Middle frontal gyrus (tissue), 1 donor: ENCODE results near the gene GCN1.

Source experiments
- DNase-seq: peaks from one replicate; pipeline ENCODE4 v3.0.0-alpha.2; 2015; ENCODE audit warnings: low spot score; ENCODE audit errors: extremely low spot score

GCN1 gene

GRCh38 chr12:120142231-120142877 lies 52.2 kb downstream of the GCN1 start:
- DNase-seq, result no peak

GRCh38 chr12:120141336-120141735 lies 53.2 kb downstream of the GCN1 start:
- DNase-seq, result no peak

- no peak for DNase-seq
Observed at GRCh38 chr12:120140603-120141002, 53.9 kb downstream of the GCN1 start.

- DNase-seq, result no peak
Observed at GRCh38 chr12:120139958-120140357, 54.6 kb downstream of the GCN1 start.

GRCh38 chr12:120138366-120138765 lies 56.1 kb downstream of the GCN1 start:
- DNase-seq, result peak; percentile 60

GRCh38 chr12:120137833-120138232 lies 56.7 kb downstream of the GCN1 start:
- DNase-seq, result no peak

DNA sequence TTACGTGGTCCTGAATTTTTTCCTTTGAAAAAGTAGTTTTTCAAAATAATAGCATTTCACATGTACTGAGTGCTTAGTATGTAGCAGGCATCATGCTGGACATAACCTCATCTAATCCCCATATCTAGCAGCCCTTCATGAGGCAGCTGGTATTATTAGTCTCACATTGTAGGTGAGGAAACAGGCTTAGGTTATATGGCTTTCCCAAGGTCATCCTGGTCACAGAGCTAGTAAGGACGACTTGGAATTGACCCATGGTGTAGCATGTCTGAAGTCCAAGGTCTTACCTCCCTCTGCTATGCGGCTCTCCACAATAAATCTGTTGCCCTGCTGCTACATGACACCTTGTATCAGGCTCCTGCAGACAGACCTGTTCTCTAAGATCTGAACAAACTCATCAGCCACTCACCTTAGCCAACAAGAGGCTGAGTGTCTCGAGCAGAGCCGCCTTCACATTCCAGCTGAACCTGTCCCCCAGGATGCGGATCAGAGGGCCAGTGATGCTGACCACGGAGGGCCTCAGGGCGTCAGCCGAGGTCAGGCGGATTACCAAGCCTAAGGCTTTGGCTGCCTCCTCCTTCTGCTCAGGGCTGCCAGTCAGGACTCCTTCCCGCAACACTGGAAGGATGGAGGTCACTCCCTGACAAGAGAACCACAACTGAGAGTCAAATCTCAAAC lies 58.3 kb downstream of the GCN1 start:
- DNase-seq, result no peak

DNA sequence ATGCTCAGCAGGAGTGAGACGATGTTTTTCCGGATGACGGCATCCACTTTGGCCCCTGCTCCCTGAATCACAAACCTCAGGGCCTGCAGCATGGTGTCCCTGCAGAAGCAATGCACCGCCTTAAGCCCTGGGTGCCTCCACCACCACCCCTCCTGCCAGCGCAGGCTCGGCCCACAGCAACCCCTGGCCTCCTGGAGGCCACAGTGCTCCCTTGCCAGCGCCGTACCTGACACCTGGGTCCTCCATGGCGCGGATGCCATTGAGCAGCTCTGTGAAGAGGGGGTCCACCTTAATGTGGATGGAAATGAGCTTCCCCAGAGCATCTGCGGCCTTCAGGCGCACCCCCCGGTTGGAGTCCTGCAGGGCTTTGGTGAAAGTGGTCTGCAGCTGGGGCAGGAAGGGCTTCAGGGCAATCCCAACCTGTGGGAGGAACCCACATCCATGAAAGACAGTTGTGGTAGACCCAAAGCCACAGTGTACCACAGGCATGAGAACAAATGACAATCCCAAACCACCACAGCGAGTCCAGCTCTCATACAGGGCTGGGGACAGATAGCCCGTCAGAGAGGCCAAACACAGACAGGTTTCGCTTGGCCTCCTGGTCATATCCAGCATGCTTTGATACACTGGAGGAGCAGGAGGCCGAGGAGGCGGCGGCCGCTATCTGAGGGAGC lies 60.1 kb downstream of the GCN1 start:
- DNase-seq, result no peak

DNA sequence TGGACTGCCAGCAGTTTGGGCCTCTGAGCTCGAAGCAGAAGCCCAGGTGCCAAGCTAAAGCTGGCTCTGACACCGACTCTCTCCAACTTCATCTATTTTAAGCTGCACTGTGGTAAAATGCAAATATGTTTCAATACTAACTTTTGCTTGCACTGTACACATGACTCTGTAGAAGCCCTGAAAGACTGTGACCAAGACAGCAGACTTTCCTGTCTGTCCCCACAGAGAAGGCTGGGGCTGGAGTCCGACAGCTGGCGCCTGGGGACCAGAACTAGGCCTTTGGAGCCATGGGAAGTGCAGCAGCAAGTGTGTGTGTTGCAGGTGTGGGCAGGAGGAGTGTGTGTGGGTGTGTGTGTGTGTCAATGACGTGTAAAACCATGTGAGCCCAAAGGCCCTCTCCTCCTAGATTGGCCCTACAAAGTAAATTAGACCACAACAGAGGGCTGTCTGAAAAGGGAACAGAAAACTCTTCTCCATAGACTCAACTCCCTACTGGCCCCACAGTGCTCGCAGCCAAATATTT lies 61.6 kb downstream of the GCN1 start:
- DNase-seq, result no peak

DNA sequence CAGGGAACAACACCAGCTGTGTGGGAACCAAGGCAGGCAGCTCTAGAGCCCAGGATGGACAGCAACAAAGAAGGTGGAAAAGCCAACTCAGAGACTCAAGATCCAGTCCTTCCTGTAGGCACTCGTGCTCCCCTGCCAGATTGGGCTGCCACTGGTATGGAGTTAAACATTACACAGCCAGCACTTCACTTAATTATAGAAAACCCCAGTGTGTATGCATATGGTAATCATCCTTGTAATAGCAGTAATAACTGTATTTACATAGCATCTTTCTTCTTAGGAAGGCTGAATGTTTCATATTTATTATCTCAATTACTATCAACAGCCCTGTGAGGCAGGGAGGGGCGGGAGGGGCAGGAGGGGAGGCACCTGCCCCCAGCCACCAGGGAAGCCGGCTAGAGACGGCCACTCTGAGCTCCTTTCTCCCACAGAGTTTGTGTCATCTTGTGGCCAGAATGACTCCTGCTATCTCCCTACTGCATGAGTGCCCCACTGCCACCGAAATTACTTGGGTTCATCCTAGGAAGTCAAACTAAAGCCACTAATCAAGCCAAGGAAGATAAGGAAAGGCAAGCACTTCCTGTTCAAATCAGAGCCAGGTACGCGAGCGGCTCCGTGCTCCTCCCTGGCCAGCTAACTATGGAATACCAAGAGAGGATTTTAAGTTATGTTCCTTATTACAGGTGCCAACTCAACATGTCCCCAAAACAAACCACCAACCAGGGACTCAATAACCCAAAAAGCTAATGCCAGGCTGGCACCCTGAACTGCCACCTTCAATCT lies 62.3 kb downstream of the GCN1 start:
- DNase-seq, result no peak

DNA sequence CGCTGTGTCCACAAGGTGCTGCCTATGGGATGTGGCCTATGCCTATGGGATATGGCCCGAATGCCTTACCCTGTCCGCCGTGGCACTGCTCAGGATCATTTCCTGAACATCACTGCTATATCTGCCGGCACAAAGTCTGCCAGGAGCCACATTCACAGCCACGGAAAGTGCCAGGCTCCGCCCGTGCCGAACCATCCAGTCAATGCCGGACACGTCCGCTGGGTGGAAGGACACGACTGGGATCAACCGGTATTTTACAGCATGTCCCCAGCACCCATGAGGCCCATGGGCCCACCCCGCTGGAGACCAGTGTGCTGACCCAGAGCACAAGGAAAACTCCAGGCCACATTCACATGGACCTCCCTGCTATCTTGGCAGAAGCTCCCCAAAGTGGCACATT lies 63.4 kb downstream of the GCN1 start:
- no peak for DNase-seq

GRCh38 chr12:120130011-120130410 lies 64.5 kb downstream of the GCN1 start:
- no peak for DNase-seq

DNA sequence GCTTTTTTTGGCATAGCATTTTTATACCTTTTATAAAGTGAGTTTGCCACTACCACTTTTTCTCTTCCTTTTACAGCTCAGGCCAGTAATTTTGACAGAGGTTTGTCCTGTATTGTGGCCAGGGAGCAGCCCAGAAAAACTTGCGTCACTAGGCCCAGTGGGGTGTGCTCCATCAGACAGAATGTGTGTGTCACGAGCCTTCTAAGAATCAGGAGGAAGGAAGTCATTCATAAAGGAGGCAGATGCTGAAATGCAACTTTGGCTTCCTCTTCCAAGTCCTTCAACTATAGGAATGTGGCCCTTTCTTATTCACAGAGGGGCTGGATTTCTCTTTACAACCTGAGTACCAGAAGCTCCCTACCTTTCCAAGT lies 67.9 kb downstream of the GCN1 start:
- no peak for DNase-seq

GRCh38 chr12:120125792-120126634 lies 68.5 kb downstream of the GCN1 start:
- DNase-seq, result no peak

DNA sequence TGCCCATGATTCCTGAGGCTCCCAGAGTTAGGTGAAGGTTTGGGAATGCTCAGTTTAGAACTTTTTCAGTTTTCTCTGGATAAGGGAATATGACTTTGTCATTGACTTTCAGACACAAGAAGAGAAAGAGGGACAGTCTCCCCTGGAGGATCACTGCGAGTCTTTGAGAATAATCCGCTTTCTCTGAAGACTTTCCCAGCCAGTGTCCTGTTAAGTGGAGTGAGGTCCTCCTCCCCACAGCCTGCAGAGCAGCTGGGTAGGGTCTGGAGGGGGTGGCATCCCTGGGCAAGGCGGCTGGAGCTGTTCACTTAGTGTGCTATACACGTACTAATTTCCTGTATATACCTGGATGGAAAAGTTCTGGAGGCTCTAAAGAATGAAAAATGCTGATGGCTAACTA lies 69.5 kb downstream of the GCN1 start:
- no peak for DNase-seq

DNA sequence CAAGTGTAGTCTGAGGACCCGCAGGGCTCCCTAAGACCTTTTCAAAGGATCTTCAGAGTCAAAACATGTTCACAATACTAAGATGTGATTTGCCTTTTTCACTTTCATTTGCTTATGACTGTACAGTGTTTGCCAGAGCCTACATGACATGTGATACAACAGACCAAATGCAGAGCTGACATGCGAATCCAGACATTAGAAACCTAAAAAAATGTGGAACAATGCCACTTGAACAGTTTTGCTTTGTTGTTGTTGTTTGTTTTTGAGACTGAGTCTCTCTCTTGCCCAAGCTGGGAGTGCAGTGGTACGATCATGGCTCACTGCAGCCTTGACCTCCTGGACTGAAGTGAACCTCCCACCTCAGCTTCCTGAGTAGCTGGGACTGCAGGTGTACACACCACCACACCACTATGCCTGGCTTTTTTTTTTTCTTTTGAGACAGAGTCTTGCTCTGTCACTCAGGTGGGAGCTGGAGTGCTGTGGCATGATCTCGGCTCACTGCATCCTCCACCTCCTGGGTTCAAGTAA lies 72.7 kb downstream of the GCN1 start:
- DNase-seq, result no peak

- DNase-seq, result no peak
Observed at GRCh38 chr12:120121343-120121742, 73.2 kb downstream of the GCN1 start.

- no peak for DNase-seq
Observed at GRCh38 chr12:120119271-120119973, 75.1 kb downstream of the GCN1 start.

DNA sequence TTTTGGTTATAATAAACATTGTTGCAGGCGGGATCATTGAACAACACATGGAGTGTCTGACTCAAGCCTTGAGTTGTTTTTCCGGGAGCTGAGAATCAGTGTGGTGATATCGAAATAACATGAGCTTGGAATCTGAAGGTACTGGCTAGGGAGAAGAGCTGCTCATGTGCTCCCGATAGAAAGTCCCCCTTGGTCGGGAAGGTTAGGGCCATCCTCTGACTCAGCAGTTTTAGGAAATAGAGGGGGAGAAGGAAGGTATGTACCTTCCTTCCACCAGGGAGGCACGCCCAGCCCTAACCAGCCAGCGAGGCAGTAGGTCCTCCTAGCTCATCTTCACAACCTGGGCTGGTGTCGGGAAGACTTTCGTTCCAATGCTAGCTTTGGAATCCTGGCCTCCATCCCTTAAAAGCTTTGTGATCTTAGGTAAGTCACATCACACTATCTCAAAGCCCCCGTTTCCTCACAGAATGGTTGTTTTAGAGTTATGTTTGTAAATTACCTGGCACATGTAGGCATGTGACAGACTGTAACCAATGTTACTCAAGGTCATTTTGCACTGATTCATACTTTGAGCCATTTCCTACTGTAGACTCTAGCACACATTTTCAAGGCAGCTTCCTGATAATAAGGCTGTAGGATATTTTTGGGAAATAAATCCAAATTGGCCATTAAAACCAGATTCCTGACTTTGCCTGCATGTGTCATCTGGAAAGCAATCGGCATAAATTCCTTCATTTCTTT lies 76.0 kb downstream of the GCN1 start:
- no peak for DNase-seq
